AG04449 (cell line): Measurements from ENCODE around the gene NMRK2.

Experiments used
- CTCF ChIA-PET: fragments of 350-600 bp; formaldehyde crosslinking; extraction: SDS; loops from one replicate; lab custom pipeline; 2021; ENCODE audit warnings: antibody characterized with exemption; lab: Yijun Ruan, JAX
- POLR2A ChIA-PET: fragments of 400-600, 350-600 bp; formaldehyde crosslinking; extraction: SDS; loops from one replicate; lab custom pipeline; 2020; ENCODE audit warnings: antibody characterized with exemption, inconsistent platforms; lab: Yijun Ruan, JAX
- DNase-seq: peaks from one replicate; pipeline ENCODE4 v3.0.0-alpha.2; 2010; ENCODE audit warnings: low read depth, low spot score
- H3K4me3 ChIP-seq: 2 replicates; pipeline ENCODE4 v1.5.1; 2011; ENCODE audit warnings: low read depth, mild to moderate bottlenecking, control low read depth, low read length
- TF ChIP-seq, protein P1 (sequence below): IDR thresholded peaks from one replicate; pipeline ENCODE4 v1.5.1; 2011; ENCODE audit warnings: mild to moderate bottlenecking, moderate library complexity, low read length, control low read depth, inconsistent platforms; ENCODE audit not compliant: insufficient read depth; ENCODE audit errors: missing control alignments

NMRK2 gene

DNA sequence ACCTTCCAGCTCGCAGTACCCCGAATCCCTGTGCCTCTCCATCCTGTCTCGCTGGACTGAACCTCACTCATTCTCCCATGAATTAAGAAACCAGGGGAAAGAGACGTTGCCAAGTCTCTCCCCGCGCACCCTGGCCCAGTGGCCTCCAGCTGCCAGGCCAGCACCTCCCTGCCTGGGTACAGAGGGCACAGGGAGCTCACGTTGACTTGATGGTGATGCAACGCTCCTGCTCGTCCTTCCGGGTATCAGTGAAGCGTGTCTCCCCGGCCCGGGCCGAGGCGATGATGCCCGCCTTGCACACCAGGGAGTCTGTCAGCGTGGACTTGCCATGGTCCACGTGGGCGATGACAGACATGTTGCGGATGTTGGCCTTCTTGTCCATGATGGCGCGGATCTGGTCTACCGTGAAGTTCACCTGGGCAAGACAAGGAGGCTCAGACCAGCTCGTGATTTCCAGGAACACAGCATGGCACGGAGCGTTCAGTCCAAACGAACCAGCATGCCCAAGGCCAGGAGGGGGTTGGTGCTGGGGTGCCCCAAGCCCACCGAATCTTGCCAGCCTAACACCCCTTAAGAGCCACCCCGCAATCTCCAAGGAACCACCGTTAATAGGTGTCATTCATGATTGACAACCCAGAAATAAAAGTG lies 51.2 kb downstream of the NMRK2 start:
- DNase-seq, result no peak
- H3K4me3 ChIP-seq, result peak overlapping the region; percentile 100
- ChIA-PET POLR2A (interaction anchor here (0.6 to 8.9 kb wide), 5 partner anchors 8 to 405 kb away, joined by 3 to 266 read pairs (median 9); partner anchors contain the start of gene DAPK3), CTCF (interaction anchor here (1.2 to 5.6 kb wide), 2 partner anchors 9 to 14 kb away, joined by 3 to 37 read pairs; partner anchors contain the start of gene DAPK3)
- TF ChIP-seq, protein P1, sequence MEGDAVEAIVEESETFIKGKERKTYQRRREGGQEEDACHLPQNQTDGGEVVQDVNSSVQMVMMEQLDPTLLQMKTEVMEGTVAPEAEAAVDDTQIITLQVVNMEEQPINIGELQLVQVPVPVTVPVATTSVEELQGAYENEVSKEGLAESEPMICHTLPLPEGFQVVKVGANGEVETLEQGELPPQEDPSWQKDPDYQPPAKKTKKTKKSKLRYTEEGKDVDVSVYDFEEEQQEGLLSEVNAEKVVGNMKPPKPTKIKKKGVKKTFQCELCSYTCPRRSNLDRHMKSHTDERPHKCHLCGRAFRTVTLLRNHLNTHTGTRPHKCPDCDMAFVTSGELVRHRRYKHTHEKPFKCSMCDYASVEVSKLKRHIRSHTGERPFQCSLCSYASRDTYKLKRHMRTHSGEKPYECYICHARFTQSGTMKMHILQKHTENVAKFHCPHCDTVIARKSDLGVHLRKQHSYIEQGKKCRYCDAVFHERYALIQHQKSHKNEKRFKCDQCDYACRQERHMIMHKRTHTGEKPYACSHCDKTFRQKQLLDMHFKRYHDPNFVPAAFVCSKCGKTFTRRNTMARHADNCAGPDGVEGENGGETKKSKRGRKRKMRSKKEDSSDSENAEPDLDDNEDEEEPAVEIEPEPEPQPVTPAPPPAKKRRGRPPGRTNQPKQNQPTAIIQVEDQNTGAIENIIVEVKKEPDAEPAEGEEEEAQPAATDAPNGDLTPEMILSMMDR, result no peak

DNA sequence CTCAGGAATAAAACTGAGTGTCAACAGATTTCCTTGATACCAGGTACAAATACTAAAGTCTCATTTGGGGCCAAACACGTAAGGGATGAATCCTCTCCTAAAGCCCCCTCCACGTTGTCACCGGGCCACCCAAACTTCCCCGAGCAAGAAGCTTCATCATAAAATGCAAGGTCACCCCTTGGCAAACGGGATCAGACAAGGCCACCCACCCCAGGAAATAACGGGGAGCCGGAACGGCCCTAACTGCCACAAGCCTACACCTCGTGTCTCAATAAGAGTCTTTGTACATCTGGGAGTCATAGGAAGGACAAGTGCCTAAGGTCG lies 51.7 kb downstream of the NMRK2 start:
- DNase-seq, result no peak
- ChIA-PET POLR2A (interaction anchor here (0.6 to 8.9 kb wide), 8 partner anchors 9 to 406 kb away, joined by 3 to 266 read pairs (median 5); partner anchors contain the start of genes DAPK3, MRPL54 and PIAS4), CTCF (interaction anchor here (1.2 to 5.6 kb wide), 3 partner anchors 9 to 22 kb away, joined by 3 to 37 read pairs (median 3); partner anchors contain the start of gene DAPK3)
- TF ChIP-seq, protein P1, result no peak
- peak overlapping the region; percentile 100 for H3K4me3 ChIP-seq

DNA sequence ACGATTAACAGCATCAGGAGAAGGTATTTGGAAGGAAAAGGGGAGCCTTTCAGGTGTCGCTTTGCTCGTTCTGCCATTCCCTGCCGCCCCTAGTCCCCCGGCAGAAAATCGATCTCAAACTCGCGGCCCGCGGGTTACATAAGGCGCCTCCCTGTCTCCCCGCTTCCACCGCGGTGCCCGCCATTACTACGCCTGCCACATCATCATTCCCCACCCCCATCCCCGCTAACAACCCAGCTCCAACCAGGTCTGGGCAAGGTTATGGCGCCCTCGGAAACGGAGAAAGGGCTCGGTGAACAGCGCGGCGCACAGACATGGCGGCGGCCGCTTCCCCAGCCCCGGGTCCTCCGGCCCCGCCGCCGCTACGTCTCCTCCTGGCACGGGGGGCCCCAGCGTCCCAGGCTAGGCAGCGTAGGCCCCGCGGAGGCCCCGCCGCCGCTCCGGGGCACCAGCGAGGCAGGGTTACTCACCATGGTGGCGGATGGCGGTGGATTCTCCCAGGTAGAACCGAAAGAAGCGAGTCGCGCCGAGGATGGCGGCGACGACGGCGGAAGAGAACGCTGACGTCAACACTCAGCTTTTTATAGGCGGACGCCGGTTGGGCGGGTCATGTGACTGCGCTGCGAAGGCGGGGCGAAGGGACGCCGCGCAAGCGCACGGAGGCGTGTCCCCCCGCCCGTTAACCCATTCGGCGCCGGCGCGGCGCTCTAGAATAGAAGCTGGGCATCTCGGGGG lies 52.2 kb downstream of the NMRK2 start, which contains the start of gene EEF2:
Gene EEF2 (minus strand): TSS at position 556 of the 735 bp plus-strand sequence. CDS start 83 bp downstream, at position 473.
- TF ChIP-seq, protein P1, result no peak
- H3K4me3 ChIP-seq, result peak within 1 kb of the TSS; percentile 100
- ChIA-PET CTCF (interaction anchor here (0.9 to 5.6 kb wide), 13 partner anchors 9 to 223 kb away, joined by 3 to 37 read pairs (median 5); partner anchors contain the start of gene DAPK3), POLR2A (interaction anchor here (0.6 to 8.9 kb wide), 18 partner anchors 9 to 415 kb away, joined by 3 to 266 read pairs (median 4); partner anchors contain the start of genes DAPK3, MPND, MRPL54 and PIAS4)
- DNase-seq, result no peak

DNA sequence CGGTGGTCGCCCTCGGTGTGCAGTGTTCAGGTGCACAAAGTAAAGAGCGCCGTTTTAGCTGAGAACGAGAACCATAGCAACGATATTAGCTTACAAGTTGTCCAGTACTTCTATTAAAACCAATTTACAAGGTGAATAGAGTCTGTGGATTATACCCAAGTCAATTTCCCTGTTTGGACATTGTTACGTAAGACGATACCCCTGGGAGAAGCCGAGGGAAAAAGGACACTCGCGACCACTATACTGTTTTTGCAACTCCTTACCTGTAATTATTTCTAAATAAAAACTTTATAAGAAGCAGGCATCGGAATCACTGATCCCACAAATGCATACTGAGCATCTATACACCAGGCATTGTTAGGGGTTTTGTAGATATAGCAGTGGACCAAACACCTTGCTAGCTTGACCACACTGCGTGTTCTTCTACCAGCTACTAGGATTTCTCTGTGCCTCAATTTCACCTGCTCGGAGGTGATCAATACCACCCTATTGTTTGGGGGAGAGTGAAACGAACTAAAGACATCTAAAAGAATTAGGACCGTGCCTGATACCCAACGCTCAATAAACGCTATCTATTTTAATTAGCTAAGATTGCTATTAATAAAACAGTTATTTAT lies 52.9 kb downstream of the NMRK2 start:
- H3K4me3 ChIP-seq, result peak overlapping the region; percentile 57
- POLR2A ChIA-PET, result interaction anchor here (0.6 to 8.9 kb wide), 16 partner anchors 10 to 415 kb away, joined by 3 to 266 read pairs (median 4); partner anchors contain the start of genes DAPK3, MPND, MRPL54 and PIAS4
- CTCF ChIA-PET, result interaction anchor here (0.9 to 5.6 kb wide), 14 partner anchors 8 to 222 kb away, joined by 3 to 37 read pairs (median 5); partner anchors contain the start of gene DAPK3
- no peak for DNase-seq
- TF ChIP-seq, protein P1, result no peak

DNA sequence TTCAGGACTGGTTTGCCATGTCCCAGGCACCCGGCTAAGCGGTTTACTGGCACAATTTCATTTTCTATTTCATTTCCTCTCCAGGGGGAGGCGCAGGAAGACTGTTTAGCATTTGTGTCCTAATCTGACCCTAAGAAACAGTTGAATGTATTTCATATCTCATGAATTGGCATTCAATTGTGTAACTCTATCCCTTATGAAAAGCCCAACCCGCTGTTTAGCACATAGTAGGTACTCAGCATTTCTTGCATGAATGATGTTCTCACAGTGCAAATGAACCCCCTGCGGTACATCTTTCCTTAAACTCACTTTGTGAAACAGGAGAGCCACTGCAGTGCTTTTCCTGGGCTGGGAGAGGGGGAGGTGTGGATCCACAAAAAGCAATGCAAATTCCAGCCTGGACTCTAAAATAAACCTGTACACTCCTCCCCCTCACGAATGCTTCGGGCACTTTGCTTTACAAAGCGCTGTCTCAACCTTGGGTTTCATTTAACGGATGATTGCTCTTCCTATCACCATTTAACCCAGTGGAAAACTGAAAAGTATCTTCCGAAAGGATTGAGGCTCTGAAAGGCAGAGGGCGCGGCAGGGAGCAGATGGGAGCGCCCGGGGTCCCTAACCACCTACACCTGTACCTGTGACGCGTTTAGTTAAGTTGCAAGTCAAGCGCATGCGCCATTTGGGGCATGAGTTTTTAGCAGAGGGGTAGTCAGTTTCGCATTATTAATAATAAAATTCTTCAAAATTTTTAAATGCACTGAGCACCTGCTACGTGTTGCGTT lies 53.6 kb downstream of the NMRK2 start:
- no peak for DNase-seq
- POLR2A ChIA-PET, result interaction anchor here (1.5 to 8.9 kb wide), 2 partner anchors 8 to 17 kb away, joined by 7 to 266 read pairs; partner anchors contain the start of gene DAPK3
- CTCF ChIA-PET, result interaction anchor here (0.9 to 5.6 kb wide), 16 partner anchors 8 to 221 kb away, joined by 3 to 61 read pairs (median 6); partner anchors contain the start of gene DAPK3
- TF ChIP-seq, protein P1, result peak; percentile 54
- peak overlapping the region; percentile 57 for H3K4me3 ChIP-seq
